Fibroblast of lung (primary cell): ENCODE results near the gene CCSER2. TPM values are rescaled to one million over a fixed set of nuclear protein-coding genes. Genes with fewer than 3 reads are reported as not detected.

ENCODE experiments used
- DNase-seq, 2 donors: peaks; one replicate each; pipeline versions ENCODE4 v3.0.0 to v3.0.0-alpha.2; 2010; ENCODE audit warnings: low read depth in 2 of 2
- H2AFZ ChIP-seq: 2 replicates; pipeline ENCODE4 v1.5.1; 2012; ENCODE audit warnings: low read length, control low read depth, inconsistent platforms
- H3K27ac ChIP-seq: 2 replicates; pipeline ENCODE4 v1.5.1; 2011; ENCODE audit warnings: low read length, control low read depth; ENCODE audit not compliant: insufficient read depth
- H3K27me3 ChIP-seq: 2 replicates; pipeline ENCODE4 v1.5.1; 2011; ENCODE audit warnings: mild to moderate bottlenecking, low read length; ENCODE audit not compliant: control insufficient read depth, insufficient read depth
- H3K36me3 ChIP-seq: 2 replicates; pipeline ENCODE4 v1.5.1; 2011; ENCODE audit warnings: low read length; ENCODE audit not compliant: control insufficient read depth, insufficient read depth
- H3K4me1 ChIP-seq: 2 replicates; pipeline ENCODE4 v1.5.1; 2011; ENCODE audit warnings: low read length; ENCODE audit not compliant: control insufficient read depth, insufficient read depth; ENCODE audit errors: extremely low read depth
- H3K4me2 ChIP-seq: 2 replicates; pipeline ENCODE4 v1.5.1; 2011; ENCODE audit warnings: low read length, control low read depth; ENCODE audit not compliant: insufficient read depth; ENCODE audit errors: extremely low read depth
- H3K4me3 ChIP-seq, 4 experiments: fragments of 200-600 bp in 1 of 4; sonication (generic) in 1 of 4; replicated peaks in 1 of 4; 2 replicates each; pipeline ENCODE4 v1.5.1; 2011 to 2016; ENCODE audit warnings: low read length in 4 of 4, low read depth in 3 of 4, mild to moderate bottlenecking in 3 of 4, control low read depth in 2 of 4, inconsistent platforms in 1 of 4, mixed read lengths in 1 of 4; ENCODE audit not compliant: insufficient read depth in 1 of 4; ENCODE audit errors: control extremely low read depth in 1 of 4
- H3K79me2 ChIP-seq: 2 replicates; pipeline ENCODE4 v1.5.1; 2012; ENCODE audit warnings: mild to moderate bottlenecking, low read length, inconsistent platforms; ENCODE audit not compliant: control insufficient read depth, insufficient read depth
- H3K9ac ChIP-seq: 2 replicates; pipeline ENCODE4 v1.5.1; 2011; ENCODE audit warnings: mild to moderate bottlenecking, low read length, control low read depth; ENCODE audit not compliant: insufficient read depth
- H3K9me3 ChIP-seq: 2 replicates; pipeline ENCODE4 v1.5.1; 2012; ENCODE audit warnings: low read depth, low read length; ENCODE audit not compliant: control insufficient read depth, insufficient read depth
- H4K20me1 ChIP-seq: 2 replicates; pipeline ENCODE4 v1.5.1; 2011; ENCODE audit warnings: low read length; ENCODE audit not compliant: control insufficient read depth, insufficient read depth; ENCODE audit errors: extremely low read depth
- EZH2 ChIP-seq: IDR thresholded peaks from 2 replicates; pipeline ENCODE4 v1.5.1; 2012; ENCODE audit warnings: low read length, control low read depth, mild to moderate bottlenecking; ENCODE audit errors: missing control alignments
- polyA plus RNA-seq, 2 donors: library from polyadenylated mRNA; depleted of rRNA in 1 of 2; stranded (reverse) in 1 of 2; unstranded in 1 of 2; fragments of >200 nt; gene quantifications; 2 replicates each; pipeline ENCODE4 v1.2.1, GENCODE V29; 2011 to 2012; ENCODE audit warnings: missing spikeins in 1 of 2
- total RNA-seq: library from RNA; depleted of rRNA; stranded (reverse); fragments of >200 nt; gene quantifications from 2 replicates; pipeline ENCODE4 v1.2.1, GENCODE V29; 2014
- TF ChIP-seq, protein P1 (sequence below), 2 donors: IDR thresholded peaks in 1 of 2; conservative IDR thresholded peaks in 1 of 2; 1 replicate in 1 of 2; 2 replicates in 1 of 2; pipeline ENCODE4 v1.5.1; 2011 to 2012; ENCODE audit warnings: low read length in 2 of 2, control low read depth in 1 of 2, inconsistent platforms in 1 of 2, low read depth in 1 of 2, mild to moderate bottlenecking in 1 of 2

Gene CCSER2
- total and polyA plus RNA-seq, 2 donors (not counting 1 experiment from before 2014, with no cell fraction given), result 28.2 to 65.4 TPM

DNA sequence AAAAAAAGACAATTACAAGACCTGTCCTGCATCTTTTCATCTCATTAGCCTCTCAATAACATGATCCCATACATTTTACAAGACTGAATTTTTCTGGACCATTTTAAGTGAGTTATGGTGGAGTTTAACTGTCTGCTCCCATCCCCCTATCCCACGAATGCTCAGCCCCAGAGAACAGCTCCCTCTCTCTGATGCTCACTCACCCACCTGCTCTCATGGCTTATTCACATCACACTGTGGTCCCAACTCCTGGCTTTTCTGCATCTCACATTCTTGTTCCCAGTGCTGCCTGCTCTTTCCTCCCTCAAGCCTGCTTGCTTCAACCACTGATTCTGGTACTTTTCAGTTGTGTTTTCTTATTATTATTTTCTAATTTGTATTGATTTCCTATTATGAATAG, 20.4 kb upstream of the CCSER2 start:
- peak overlapping the region; percentile 3 for H3K27ac ChIP-seq
- no peak overlapping the region for H3K9ac ChIP-seq
- H3K4me2 ChIP-seq, result no peak overlapping the region

DNA sequence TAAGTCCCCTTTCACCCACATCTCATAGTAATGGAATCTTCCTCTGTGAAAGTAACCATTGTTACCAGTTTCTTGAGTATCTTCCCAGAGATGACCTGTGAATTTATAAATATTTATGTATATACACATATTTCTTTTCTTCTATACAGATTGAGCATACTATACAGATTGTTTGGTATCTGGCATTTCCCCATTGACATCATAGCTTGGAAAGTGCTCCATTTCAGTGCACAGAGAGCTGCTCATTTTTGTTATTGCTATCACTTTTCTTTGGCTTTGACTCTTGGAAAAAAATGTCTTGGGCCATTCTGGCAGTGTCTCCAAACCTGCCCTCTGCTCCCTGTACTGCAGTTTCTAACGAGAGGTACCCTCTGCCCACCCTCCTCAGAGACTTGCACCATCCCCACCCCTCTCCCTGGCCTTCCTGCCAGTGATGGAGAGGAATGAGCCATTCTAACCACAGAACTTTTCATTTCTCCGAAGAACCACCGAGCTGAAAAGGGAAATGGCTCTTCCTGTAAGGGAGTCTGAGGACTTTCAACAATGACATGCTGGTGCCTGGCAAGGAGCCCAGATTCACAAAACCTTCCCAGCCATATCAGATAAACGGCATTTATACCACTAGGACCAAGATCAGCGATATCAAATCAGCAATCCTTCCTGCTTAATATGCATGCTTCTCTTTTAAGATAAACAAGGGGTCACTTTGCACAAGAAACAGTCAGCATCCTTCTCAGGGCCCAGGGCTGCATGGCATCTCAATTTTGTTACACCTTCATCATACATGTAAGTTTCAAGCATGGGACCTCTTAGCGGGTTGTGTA, 19.7 kb upstream of the CCSER2 start:
- H3K4me2 ChIP-seq, result peak overlapping the region; percentile 58
- no peak overlapping the region for H3K9ac ChIP-seq
- peak overlapping the region; percentile 10 for H2AFZ ChIP-seq

More for the DNA sequence above, 20.4 kb upstream of the CCSER2 start:
- TF ChIP-seq, protein P1, sequence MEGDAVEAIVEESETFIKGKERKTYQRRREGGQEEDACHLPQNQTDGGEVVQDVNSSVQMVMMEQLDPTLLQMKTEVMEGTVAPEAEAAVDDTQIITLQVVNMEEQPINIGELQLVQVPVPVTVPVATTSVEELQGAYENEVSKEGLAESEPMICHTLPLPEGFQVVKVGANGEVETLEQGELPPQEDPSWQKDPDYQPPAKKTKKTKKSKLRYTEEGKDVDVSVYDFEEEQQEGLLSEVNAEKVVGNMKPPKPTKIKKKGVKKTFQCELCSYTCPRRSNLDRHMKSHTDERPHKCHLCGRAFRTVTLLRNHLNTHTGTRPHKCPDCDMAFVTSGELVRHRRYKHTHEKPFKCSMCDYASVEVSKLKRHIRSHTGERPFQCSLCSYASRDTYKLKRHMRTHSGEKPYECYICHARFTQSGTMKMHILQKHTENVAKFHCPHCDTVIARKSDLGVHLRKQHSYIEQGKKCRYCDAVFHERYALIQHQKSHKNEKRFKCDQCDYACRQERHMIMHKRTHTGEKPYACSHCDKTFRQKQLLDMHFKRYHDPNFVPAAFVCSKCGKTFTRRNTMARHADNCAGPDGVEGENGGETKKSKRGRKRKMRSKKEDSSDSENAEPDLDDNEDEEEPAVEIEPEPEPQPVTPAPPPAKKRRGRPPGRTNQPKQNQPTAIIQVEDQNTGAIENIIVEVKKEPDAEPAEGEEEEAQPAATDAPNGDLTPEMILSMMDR (conservative IDR thresholded peaks at IDR 0.05 in 1 of 2, IDR thresholded peaks at IDR 0.05 in 1 of 2; ENCODE audit: low read depth in 1 of 2, low read length in 2 of 2), result no peak
- no peak for TF ChIP-seq EZH2
- no peak overlapping the region for H3K4me3 ChIP-seq
- no peaks in the 10 kb centered on the region for H3K27me3 ChIP-seq
- H2AFZ ChIP-seq, result no peak overlapping the region
- H4K20me1 ChIP-seq, result no peaks in the 10 kb centered on the region
- H3K4me1 ChIP-seq, result peaks cover 3% of the 10 kb centered on the region
- H3K79me2 ChIP-seq, result no peaks in the 10 kb centered on the region
- no peaks in the 10 kb centered on the region for H3K36me3 ChIP-seq
- DNase-seq, result peak; percentile 14 to 25
- no peaks in the 10 kb centered on the region for H3K9me3 ChIP-seq

DNA sequence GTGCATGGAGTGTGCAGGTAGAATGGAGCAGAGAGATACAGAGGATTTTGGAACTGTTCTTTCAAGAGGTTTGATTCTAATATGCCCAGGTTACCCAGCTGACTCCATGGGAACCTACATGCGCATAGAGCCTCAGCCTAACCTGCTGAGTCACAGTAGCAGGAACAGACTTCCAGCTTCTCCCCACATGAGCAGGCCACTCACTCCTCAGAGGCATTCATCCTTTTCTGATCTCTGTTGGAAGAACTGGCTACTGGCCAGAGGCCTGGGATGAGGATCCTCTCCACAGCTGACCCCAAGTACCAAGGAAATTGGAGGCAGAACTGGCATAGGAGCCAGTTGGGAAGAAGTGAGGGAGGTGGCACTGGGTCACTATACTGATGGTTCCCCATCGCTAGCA, 17.9 kb upstream of the CCSER2 start:
- Histone ChIP-seq H3K27ac (no peak overlapping the region), H3K79me2 (no peaks in the 10 kb centered on the region), H3K4me2 (no peak overlapping the region), H2AFZ (no peak overlapping the region), H3K9me3 (no peaks in the 10 kb centered on the region), H3K36me3 (no peaks in the 10 kb centered on the region), H3K27me3 (no peaks in the 10 kb centered on the region), H4K20me1 (no peaks in the 10 kb centered on the region), H3K4me1 (peaks cover 3% of the 10 kb centered on the region), H3K4me3 (no peak overlapping the region), H3K9ac (no peak overlapping the region)
- DNase-seq, result peak; percentile 32 to 80
- TF ChIP-seq, protein P1 (conservative IDR thresholded peaks at IDR 0.05 in 1 of 2, IDR thresholded peaks at IDR 0.05 in 1 of 2; ENCODE audit: low read depth in 1 of 2, low read length in 2 of 2), result no peak
- TF ChIP-seq EZH2, result no peak

More for the DNA sequence above, 19.7 kb upstream of the CCSER2 start:
- H3K36me3 ChIP-seq, result no peaks in the 10 kb centered on the region
- no peaks in the 10 kb centered on the region for H3K27me3 ChIP-seq
- H3K27ac ChIP-seq, result peak overlapping the region; percentile 64
- peak overlapping the region in 1 of 4 experiments; percentile 28 for H3K4me3 ChIP-seq
- H3K9me3 ChIP-seq, result no peaks in the 10 kb centered on the region
- H3K4me1 ChIP-seq, result peaks cover 3% of the 10 kb centered on the region
- peak; percentile 77 to 91 for DNase-seq
- no peak for TF ChIP-seq EZH2
- TF ChIP-seq, protein P1 (conservative IDR thresholded peaks at IDR 0.05 in 1 of 2, IDR thresholded peaks at IDR 0.05 in 1 of 2; ENCODE audit: low read depth in 1 of 2, low read length in 2 of 2), result no peak
- no peaks in the 10 kb centered on the region for H4K20me1 ChIP-seq
- H3K79me2 ChIP-seq, result no peaks in the 10 kb centered on the region
